RPMI7951 (cell line): ENCODE data around the gene TLL2. TPM values are rescaled to one million over a fixed set of nuclear protein-coding genes. Genes with fewer than 3 reads are reported as not detected.

Source experiments
- DNase-seq: peaks from one replicate; pipeline ENCODE4 v3.0.0-alpha.2; 2012; ENCODE audit warnings: low read depth
- total RNA-seq: library from RNA; depleted of rRNA; stranded (reverse); fragments of >200 nt; shearing (Covaris generic); gene quantifications from 2 replicates; pipeline ENCODE4 v1.2.3, GENCODE V29; 2014

TLL2 gene
- total RNA-seq, 1 experiment from 2014 or later = under 0.01 TPM

- DNase-seq = no peak
These were observed 6.7 kb downstream of the TLL2 start for GRCh38 chr10:96507044-96507443.

GRCh38 chr10:96505150-96506136, 8.3 kb downstream of the TLL2 start:
- no peak for DNase-seq

- DNase-seq = no peak
These were observed 11.0 kb downstream of the TLL2 start for GRCh38 chr10:96502561-96503282.

- DNase-seq = peak; percentile 22
These were observed 11.7 kb downstream of the TLL2 start for GRCh38 chr10:96501985-96502384.

- DNase-seq = no peak
These were observed 13.2 kb downstream of the TLL2 start for GRCh38 chr10:96500519-96500918.

GRCh38 chr10:96500050-96500449, 13.7 kb downstream of the TLL2 start:
- no peak for DNase-seq

- DNase-seq = no peak
These were observed 16.3 kb downstream of the TLL2 start for GRCh38 chr10:96497391-96497790.

- DNase-seq = peak; percentile 20
These were observed 17.3 kb downstream of the TLL2 start for GRCh38 chr10:96496281-96496925.

GRCh38 chr10:96495544-96495943, 18.2 kb downstream of the TLL2 start:
- DNase-seq = no peak

- DNase-seq = no peak
These were observed 19.0 kb downstream of the TLL2 start for GRCh38 chr10:96494694-96495093.

- DNase-seq = no peak
These were observed 19.7 kb downstream of the TLL2 start for GRCh38 chr10:96493871-96494525.

GRCh38 chr10:96493254-96493653, 20.5 kb downstream of the TLL2 start:
- DNase-seq = no peak

- no peak for DNase-seq
These were observed 22.4 kb downstream of the TLL2 start for GRCh38 chr10:96491303-96491702.

- DNase-seq = peak; percentile 6
These were observed 25.4 kb downstream of the TLL2 start for GRCh38 chr10:96488161-96488935.

- no peak for DNase-seq
These were observed 30.7 kb downstream of the TLL2 start for GRCh38 chr10:96482815-96483588.

GRCh38 chr10:96478355-96478754, 35.4 kb downstream of the TLL2 start:
- DNase-seq = no peak

GRCh38 chr10:96473866-96474265, 39.9 kb downstream of the TLL2 start:
- no peak for DNase-seq

GRCh38 chr10:96470116-96470743, 43.5 kb downstream of the TLL2 start:
- DNase-seq = peak; percentile 13

- peak; percentile 3 for DNase-seq
These were observed 44.9 kb downstream of the TLL2 start for GRCh38 chr10:96468845-96469244.

- DNase-seq = no peak
These were observed 48.1 kb downstream of the TLL2 start for GRCh38 chr10:96465599-96465998.
